Brain microvascular endothelial cell (primary cell): Measurements from ENCODE around the gene UNC5C.

Experiments used
- DNase-seq: peaks from one replicate; pipeline ENCODE4 v3.0.0-alpha.2; 2020
- H3K27ac ChIP-seq: fragments of 250-450 bp; sonication (Bioruptor Pico); 2 replicates; pipeline ENCODE4 v1.5.1; 2020; ENCODE audit warnings: mild to moderate bottlenecking, moderate library complexity
- H3K27me3 ChIP-seq: fragments of 250-450 bp; sonication (Bioruptor Pico); replicated peaks from 2 replicates; pipeline ENCODE4 v1.5.1; 2020; ENCODE audit warnings: mild to moderate bottlenecking
- H3K36me3 ChIP-seq: fragments of 250-450 bp; sonication (Bioruptor Pico); replicated peaks from 2 replicates; pipeline ENCODE4 v1.5.1; 2020; ENCODE audit warnings: mild to moderate bottlenecking
- H3K4me3 ChIP-seq: 2 replicates; pipeline ENCODE4 v1.5.1; 2011; ENCODE audit warnings: low read depth, mild to moderate bottlenecking, control low read depth, low read length, moderate library complexity
- in situ Hi-C: cut with HindIII; loops from 2 replicates; pipeline ENCODE4 v1.10.0; 2017; ENCODE audit warnings: low sequenced_read_pairs, low pct_ligation_motif_present
- TF ChIP-seq, protein P1 (sequence below): IDR thresholded peaks from 2 replicates; pipeline ENCODE4 v1.5.1; 2011; ENCODE audit warnings: low read depth, mild to moderate bottlenecking, moderate library complexity, low read length, control low read depth, inconsistent platforms; ENCODE audit errors: missing control alignments

Gene UNC5C

DNA sequence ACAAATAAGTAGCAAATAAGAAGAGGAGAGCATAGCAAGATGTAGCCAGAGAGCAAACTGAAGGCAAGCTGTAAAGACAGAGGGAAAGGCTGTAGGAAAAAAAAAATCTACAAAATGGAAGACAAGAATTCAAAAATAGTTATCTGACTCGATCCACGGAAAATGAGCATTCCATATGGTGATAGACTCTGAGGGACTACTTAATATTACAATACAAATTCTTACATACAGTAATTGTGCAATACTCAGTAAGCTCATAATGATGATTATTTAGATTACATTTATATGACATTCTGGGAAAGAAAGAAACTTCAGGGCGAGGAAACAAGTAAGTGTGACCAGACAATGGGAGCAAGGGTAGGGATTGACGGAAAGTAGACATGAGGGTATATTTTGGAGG, 102.6 kb downstream of the UNC5C start:
- TF ChIP-seq, protein P1, sequence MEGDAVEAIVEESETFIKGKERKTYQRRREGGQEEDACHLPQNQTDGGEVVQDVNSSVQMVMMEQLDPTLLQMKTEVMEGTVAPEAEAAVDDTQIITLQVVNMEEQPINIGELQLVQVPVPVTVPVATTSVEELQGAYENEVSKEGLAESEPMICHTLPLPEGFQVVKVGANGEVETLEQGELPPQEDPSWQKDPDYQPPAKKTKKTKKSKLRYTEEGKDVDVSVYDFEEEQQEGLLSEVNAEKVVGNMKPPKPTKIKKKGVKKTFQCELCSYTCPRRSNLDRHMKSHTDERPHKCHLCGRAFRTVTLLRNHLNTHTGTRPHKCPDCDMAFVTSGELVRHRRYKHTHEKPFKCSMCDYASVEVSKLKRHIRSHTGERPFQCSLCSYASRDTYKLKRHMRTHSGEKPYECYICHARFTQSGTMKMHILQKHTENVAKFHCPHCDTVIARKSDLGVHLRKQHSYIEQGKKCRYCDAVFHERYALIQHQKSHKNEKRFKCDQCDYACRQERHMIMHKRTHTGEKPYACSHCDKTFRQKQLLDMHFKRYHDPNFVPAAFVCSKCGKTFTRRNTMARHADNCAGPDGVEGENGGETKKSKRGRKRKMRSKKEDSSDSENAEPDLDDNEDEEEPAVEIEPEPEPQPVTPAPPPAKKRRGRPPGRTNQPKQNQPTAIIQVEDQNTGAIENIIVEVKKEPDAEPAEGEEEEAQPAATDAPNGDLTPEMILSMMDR: no peak
- Histone ChIP-seq H3K4me3 (no peak overlapping the region), H3K36me3 (no peaks in the 10 kb centered on the region), H3K27ac (no peak overlapping the region), H3K27me3 (no peaks in the 10 kb centered on the region)
- in situ Hi-C loops: no loop called here
- DNase-seq: no peak

DNA sequence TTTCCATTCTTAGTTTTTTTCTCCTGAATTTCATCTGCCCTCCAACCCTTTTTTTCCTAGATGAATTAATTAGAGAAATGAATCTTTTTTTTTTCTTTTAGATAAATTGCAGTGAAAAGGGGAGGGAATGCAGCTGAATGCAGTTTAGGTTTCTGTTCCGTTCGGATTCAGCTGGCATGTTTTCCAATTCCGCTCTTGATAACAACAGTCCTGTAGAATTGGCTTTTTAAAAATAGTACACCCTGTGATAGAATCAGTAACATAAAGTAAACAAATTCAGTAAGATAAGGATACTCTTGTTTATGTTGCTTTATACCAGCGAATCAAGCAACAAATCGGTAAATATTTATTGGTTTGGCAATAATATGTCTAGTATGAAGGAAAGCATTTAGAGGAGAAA, 103.5 kb downstream of the UNC5C start:
- Histone ChIP-seq H3K27ac (no peak overlapping the region), H3K4me3 (no peak overlapping the region), H3K36me3 (no peaks in the 10 kb centered on the region), H3K27me3 (no peaks in the 10 kb centered on the region)
- in situ Hi-C loops: no loop called here
- TF ChIP-seq, protein P1: no peak
- no peak for DNase-seq

DNA sequence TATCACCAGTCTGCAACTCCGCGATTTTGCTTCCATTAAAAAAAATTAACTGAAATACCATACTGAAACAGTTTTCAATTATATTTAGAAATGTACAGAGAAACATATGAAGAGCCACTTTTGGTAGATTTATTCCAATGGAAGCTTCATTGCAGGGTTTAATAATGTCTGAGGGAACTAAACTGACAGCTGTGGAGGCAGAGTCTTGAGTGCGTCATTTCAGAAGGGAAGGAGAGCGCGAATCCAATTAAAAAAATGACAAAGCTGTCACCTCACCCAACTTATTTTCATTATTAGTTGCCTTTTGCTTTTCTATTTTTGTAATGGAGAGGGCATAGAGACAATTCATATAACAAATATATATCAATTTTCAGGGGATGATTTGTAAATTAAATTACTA, 104.0 kb downstream of the UNC5C start:
- Histone ChIP-seq H3K27me3 (no peaks in the 10 kb centered on the region), H3K27ac (no peak overlapping the region), H3K36me3 (no peaks in the 10 kb centered on the region), H3K4me3 (no peak overlapping the region)
- TF ChIP-seq, protein P1: no peak
- no peak for DNase-seq
- in situ Hi-C loops: no loop called here

DNA sequence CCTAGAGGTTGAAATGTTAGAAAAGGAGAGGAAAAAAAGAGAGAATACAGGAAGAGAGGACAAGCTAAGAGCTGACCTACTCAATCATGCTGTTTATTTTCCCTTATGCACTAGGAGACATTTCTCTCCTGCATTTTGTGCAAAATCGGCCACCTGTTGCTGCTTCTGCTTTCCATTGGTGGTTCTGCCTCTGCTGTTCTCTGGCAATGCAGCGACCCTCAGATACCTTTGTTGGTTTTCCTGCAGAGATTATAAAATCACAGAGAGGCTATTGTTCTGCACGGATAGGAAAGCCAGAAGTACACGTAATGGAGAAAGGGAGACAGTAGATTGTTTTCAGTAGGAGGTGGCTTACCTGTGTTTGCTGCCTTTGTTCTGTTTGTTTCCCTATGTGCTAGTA, 108.9 kb downstream of the UNC5C start:
- H3K36me3 ChIP-seq: no peaks in the 10 kb centered on the region

GRCh38 chr4:95439071-95439470, 109.7 kb downstream of the UNC5C start:
- H3K27ac ChIP-seq: no peak overlapping the region
- in situ Hi-C loops: no loop called here

More for the DNA sequence above, 108.9 kb downstream of the UNC5C start:
- H3K27me3 ChIP-seq: no peaks in the 10 kb centered on the region
- DNase-seq: no peak
- H3K4me3 ChIP-seq: no peak overlapping the region
- in situ Hi-C loops: no loop called here
- TF ChIP-seq, protein P1: no peak
- no peak overlapping the region for H3K27ac ChIP-seq

DNA sequence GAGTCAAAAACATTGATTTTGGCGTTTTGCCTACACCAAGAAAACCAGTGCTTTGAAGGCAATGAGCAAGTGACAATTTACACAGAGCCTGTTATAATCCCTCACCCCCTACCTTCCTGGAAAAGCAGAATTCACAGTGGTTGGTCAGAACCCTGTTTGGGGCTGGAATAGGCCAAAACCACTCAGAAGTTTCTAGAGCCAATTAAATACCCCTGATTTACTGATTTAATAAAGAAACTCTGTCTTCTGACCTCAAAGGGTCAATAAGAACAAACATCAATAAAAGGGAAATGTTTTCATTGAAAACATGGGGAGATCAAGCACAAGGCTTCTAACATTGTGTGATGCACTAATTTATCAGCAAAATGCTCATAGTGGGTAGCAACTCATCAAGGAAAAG, 116.3 kb downstream of the UNC5C start:
- Histone ChIP-seq H3K36me3 (no peaks in the 10 kb centered on the region), H3K27me3 (no peaks in the 10 kb centered on the region), H3K4me3 (no peak overlapping the region), H3K27ac (no peak overlapping the region)
- in situ Hi-C loops: no loop called here
- no peak for DNase-seq
- TF ChIP-seq, protein P1: no peak

More at GRCh38 chr4:95439071-95439470, 109.7 kb downstream of the UNC5C start:
- Histone ChIP-seq H3K4me3 (no peak overlapping the region), H3K36me3 (no peaks in the 10 kb centered on the region), H3K27me3 (no peaks in the 10 kb centered on the region)
- no peak for DNase-seq
- TF ChIP-seq, protein P1: no peak
